Hepatocyte (in vitro differentiated cells): ENCODE data around the gene CRISPLD2.

Experiments
- CTCF ChIP-seq: fragments of 200-600 bp; sonication (generic); IDR thresholded peaks from 2 replicates; pipeline ENCODE4 v1.5.1; 2016; ENCODE audit warnings: antibody characterized with exemption, mild to moderate bottlenecking; ENCODE audit not compliant: poor library complexity
- EZH2phosphoT487 ChIP-seq: fragments of 200-600 bp; sonication (generic); IDR thresholded peaks from one replicate; pipeline ENCODE4 v1.6.1; 2018; ENCODE audit warnings: antibody characterized with exemption, mild to moderate bottlenecking, low read depth, moderate library complexity; ENCODE audit not compliant: unreplicated experiment, severe bottlenecking

- TF ChIP-seq CTCF (no peak), EZH2phosphoT487 (no peak)
Observed at GRCh38 chr16:84773312-84773711, 46.5 kb upstream of the CRISPLD2 start.
